ENCODE data around the gene UBE3D.
"Not testable (repeated sequence)": the region's sequence is repeated elsewhere in the genome, so short reads cannot be mapped to it uniquely, and the experiment has no call there.

UBE3D gene

DNA sequence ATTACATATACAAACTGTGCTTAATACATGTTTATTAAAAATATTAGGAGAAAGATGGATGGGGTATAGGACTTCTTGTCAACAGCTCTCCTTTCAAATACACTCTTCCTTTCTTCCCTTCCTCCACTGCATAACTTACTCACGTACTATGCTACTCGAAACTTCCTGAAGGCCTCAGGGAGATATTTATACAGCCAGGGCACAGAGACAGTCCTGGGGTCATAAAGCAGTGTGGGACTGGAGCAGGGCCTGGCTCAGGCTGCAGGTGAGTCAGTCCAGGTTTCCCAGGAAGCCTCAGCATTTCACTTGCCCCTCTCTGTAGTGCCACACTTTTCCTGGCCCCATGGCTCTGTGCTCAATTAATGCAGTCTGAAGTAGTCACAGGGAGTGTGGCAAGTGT, 157.0 kb downstream of the UBE3D start:
- no peak for DNase-seq

DNA sequence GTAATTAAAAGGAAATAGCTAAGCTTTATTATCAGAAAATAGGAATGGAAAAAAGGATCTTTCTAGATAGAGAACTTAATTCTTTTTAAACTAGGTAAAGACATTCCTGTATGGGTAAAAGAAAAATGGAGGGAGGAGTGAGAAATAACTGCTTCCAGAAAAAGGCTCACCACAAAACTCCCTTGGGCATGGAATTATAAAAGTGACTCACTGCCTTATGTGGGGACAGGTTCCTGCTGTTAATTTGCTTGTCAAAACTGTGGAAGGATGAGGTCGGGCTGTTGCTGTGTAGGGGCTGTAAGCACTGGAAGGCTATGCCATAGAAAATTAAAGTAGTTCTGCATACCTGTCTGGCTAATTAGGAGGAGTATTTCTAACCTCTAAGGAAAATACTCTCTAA, 158.7 kb downstream of the UBE3D start:
- DNase-seq = peak; percentile 80

DNA sequence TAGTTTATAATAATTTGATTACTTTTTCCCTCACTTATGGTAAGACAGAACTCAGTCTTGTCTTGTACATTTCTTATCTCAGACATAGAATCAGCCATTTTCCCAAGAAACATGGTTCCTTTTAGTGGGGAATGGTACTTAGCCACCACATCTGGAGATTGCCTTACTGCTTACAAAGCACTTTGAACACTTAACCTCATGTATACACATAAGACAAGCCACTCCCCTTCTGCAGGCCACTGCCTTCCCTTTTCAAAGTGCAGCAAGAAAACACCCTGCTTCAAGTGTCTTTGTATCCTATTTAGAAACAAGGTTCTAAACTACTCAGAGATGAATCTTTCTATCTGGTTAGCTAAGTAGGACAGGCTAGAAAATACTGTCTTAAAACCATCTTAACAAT, 159.2 kb downstream of the UBE3D start:
- no peak for DNase-seq

DNA sequence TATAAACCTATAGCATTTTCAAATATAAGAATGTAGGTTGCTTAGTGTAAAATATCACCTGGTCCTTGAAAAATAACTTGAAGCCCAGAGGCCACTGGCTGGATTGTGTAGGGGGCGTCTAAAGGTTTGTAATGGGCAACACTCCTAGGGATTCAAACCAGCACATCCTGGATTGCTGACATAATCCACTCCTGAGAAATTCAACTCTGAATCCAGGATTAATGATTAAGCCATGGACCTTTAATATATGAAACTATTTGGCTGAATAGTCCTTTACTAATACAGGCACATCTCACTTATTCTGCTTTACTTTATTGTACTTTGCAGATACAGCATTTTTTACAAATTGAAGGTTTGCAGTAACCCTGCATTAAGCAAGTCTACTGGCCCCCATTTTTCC, 160.8 kb downstream of the UBE3D start:
- no peak for DNase-seq

DNA sequence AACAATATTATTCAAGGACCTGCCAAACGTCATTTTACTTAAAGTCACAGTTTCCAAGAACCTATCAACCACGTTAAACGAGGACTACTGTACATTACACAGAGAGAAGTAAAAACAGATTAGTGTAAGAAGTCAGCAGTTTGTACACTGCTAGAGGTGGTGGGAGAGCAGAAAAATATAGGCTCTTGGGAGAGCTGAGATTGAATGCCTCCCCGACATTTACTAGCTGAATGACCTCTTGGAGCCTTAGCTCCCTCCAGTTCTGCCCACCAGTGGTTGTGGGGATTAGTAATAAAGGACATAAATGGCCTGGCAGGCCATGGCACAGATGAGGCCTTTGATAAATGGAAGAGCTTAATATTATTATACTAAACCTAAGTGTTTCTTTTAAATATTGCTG, 161.4 kb downstream of the UBE3D start:
- DNase-seq = no peak

DNA sequence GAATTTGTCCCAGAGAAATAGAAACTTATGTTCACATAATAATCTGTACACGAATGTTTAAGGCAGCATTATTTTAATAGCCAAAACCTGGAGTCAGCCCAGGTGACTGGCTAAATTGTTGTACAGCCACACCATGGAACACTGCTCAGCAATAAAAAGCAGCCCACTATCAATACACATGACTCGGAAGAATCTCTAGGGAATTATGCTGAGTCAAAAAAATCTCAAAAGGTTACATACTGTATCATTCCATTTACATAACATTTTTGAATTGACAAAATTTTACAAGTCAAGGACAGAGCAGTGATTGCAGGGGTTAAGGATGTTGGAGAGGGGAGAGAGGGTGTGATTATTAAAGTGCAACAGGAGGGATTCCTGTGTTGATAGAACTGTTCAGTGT, 163.4 kb downstream of the UBE3D start:
- DNase-seq = no peak

DNA sequence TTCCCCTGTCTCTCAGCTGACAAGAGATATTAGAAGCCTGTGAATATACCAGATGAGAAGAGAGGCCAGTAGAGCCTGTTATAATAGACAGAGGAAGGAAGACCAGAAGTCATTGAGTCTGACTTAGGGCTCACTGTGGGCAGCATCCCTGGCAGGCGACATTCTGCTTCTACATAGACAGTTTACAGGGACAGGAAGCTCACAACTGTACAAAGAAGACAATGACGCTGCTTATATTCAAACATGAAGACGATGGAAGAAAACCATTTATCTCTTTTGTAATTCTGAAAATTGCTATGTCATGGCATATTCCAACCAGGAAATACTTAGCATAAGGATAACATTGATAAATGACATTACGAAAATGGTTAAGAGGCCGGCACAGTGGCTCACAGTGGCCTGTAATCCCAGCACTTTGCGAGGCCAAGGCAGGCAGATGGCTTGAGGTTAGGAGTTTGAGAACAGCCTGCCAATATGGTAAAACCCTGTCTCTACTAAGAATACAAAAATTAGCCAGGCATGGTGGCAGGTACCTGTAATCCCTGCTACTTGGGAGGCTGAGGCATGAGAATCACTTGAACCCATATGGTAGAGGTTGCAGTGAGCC, 170.9 kb downstream of the UBE3D start:
- no peak for DNase-seq

DNA sequence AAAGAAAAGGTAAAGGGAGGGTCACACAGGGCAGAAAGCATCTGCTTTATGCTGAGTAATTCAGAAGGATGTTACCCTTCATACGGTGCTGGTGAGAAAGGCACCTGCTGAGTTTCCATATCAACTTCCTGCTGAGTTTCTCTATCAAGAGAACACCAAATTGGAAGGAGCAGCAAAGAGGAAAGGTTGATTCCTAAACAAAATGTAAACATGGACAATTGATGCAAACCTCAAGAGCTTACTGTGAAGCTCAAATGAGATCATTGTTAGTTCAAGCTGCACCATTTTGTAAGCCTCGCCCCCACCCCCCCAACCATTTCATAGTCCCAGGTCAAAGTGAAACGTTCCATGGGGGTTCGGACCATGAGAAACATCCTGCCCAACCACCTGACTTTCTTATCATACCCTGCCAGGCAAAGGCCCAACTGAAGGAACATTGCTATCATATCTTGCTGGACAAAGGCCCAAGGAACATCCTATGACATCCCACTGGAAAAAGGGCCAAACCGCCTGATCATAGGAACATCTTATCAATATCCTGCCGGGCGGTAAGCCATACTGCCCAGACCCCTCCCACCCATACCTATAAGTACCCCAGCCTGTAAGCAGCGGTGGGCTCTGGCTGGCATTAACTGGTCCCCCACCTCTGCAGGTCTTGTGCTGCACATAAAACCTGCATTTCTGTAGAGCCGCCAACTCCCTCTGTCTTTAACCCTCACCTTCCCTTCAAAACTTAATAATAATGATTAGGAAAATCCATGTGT, 171.6 kb downstream of the UBE3D start:
- no peak for DNase-seq

DNA sequence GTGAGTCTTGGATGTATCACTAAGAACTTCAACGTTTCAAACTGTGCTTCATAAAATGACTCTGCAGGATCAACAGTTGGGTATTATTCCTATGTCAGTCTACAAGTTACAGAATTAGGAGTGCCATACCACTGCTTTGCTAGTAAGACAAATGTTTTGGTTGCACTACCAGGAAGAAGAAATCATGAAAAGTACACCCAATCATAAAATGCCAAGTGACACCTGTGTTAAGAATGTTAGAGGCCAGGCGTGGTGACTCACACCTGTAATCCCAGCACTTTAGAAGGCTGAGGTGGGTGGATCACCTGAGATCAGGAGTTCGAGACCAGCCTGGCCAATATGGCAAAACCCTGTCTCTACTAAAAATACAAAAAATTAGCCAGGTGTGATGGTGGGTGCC, 174.1 kb downstream of the UBE3D start:
- DNase-seq = not testable (repeated sequence)

DNA sequence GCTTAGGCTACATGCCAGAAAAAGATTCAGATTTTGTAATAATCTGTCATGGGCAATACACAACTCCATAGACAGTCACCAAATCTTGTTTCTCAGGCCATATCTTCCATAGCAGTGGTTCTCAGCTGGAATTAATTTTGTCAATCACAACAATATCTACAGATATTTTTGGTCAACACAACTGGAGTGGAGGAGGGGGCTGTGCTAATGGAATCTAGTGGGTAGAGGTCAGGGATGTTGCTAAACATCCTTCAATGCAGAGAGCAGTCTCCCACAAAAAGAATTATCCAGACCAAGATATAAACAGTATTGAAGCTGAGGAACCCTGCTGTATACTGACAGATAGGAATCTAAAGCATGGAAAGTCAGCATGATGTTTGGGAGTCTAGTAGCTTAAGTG, 174.6 kb downstream of the UBE3D start:
- DNase-seq = peak; percentile 30

DNA sequence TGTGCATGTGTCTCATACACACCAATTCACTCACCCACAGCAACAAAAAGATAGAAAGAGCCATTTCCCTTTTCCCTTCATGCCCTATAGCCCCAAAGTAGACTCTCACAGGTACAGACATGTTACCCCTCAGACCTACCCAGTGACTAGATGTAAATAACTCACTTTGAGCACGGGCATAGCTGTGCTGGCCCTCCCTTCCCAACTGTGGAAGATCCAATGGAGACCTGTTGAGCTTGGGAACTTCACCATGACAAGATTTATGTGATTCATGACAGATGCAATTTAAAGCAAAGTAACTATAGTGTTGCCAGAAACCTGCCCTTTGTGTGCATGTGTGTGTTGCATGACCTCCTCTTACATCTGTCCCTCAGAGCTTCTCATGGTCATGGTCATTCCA, 175.4 kb downstream of the UBE3D start:
- DNase-seq = no peak

DNA sequence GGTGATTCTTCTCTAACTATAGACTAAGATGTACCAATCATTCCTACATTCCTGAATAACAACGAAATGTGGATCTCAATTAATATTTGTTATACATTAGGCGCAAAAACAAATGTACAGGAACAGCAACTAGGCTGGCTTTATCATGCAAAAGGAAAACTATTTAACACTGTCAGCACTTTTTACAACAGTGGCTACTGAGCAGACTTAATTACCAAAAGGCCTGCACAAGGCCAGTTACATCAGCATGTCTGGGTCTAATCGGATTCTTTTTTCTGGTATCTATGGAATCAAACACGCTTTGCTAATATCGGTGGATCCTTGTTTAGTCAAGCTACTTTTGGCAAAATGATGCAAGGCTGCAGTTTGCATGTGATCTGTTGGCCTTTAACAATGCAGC, 176.5 kb downstream of the UBE3D start:
- DNase-seq = no peak

DNA sequence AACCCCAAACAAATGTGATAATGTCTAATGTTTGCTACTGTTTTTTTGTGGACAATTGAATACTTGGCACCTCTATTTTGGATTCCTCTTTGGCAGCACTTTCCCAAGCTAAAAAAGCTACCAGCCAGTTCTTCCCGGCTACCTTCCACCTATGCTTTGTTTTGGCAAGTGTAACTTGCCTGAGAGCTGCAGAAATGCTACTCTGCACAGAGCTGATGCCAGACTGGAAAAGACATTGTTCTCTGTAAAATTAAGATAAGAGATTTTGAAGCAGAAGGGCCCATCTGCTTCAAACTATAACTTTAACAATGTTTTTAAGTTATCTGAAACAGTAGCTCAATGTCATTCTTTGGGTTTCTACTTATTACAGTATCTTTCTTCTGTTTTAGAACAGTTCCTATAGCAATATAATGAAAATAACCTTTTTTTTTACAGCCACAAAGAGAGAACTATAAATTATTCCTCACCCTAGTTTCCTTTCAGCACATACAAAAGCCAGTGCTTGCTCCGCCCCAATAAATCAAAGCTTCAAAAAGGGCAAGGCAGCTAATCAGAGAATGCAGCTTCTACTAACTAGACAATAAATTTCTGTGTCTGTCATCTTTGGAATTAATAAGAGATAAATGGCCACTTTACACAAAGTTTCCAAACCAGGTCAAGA, 183.1 kb downstream of the UBE3D start:
- no peak for DNase-seq

DNA sequence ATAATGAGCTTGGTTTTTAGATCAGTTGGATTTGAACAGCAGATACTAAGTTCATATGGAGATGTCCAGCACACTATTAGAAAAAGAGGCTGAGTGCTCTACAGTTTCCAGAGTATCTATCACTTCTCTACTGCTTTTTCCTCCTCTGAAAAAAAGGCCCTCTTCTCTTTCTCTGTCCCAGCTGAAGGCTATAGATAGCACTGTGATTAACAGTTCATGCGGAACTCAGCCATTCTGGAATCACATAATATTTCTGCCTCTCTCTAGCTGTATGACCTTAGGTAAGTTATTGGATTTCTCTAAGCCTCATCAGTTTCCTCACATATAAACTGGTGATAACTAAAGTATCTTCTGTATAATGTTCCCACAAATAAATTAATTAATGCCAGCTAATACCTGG, 184.1 kb downstream of the UBE3D start:
- DNase-seq = no peak

DNA sequence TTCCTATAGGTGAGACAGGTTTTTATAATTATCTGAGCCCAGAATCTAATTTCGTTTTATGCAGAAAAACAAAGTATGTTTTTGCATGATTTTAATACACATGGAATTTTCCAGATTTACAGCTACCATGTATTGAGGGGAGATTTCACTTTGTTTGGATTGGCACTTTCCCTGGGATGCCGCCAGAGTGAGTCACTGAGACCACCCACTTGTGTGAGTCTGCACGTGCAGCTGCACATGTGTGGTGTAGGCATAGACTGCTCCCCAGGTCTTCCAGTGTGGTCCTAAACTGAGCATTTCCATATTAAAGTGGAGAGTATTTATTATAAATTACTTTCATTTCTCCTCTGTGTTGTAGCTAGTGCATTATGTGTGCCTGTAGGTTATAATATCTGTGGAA, 186.8 kb downstream of the UBE3D start:
- peak; percentile 88 for DNase-seq

DNA sequence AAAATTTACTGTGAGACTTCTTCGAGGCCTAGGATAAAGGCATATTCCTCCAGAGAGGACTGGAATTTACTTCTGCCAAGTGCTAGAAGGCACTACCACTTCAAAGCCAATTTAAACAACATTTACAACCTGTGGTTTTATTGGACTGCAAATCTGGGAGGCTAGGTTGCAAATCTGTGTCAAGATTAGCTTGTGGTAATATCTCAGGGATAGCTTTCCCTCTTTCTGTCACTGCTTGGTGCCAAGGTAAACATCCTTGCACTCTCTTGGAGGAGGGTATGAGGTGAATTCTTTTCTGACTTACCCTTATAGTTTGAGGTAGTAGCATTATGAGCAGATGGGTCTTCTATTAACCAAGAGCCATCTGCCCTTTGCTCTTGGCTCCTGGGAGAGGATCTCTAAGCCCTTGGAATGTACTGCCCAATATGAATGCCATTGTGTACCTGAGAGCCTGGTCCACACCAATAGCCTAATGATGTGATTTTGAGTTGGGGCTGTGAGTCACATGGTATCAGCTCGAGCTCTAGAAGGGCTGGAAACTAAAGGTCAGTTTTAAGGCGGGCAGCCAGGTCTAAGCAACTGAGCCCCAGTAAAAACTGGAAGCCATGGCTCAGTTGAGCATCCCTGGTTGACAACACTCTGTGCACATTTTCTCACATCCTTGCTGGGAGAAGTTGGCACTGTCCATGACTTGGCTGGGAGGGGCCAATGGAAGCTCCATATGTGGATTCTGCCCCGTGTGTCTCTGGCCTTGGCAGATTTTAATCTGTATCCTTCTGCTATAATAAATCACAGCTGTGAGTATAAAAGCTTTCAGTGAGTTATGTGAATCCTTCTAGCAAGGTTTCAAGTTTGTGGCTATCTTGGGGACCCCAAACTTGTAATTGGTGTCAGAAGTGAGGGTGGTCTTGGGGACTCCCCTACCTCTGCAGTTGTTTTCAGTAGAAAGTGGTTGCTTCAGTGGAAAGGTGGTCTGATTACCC, 188.1 kb downstream of the UBE3D start:
- DNase-seq = peak; percentile 57

DNA sequence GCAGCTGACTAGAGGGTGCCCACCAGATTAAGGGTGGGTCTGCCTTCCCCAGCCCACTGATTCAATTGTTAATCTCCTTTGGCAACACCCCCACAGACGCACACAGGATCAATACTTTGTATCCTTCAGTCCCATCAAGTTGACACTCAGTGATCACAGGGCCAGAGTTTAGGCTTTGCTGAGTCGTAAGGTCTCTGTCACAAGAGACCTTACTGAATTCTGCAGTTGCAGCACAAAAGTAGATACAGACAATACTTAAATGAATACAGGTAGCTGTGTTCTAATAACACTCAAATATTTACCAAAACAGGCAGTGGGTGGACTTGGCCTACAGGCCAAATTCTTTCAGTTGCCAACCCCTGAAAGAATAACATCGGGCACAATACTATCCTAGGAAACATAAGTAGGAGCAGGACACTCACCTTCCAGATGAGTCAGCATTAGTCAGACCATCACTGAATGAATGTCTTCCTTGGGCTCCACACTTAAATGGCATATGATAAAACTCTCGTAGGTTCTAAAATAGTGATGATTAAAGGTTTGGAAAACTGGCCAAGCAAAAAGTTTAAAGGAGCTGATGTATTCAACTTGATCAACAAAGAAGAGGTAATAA, 190.0 kb downstream of the UBE3D start:
- peak; percentile 82 for DNase-seq

DNA sequence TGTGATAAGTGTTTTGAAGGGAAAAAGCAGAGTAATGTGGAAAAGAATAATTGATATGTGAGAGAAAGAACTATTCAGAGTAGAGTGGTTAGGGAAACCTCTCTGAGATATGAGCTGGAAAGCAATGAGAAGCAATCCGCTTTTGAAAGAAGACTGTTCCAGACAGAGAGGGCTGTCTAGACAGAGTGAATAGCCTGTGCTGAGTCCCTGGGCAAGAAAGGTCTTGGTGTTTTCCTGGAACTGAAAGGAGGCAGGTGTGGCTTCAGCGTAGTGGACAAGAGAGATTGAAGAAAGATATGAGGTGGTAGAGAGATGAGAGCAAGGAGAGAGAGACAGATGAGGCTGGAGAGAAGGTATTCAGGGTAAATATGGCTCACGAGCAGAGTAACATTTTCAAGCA, 190.8 kb downstream of the UBE3D start:
- DNase-seq = no peak

DNA sequence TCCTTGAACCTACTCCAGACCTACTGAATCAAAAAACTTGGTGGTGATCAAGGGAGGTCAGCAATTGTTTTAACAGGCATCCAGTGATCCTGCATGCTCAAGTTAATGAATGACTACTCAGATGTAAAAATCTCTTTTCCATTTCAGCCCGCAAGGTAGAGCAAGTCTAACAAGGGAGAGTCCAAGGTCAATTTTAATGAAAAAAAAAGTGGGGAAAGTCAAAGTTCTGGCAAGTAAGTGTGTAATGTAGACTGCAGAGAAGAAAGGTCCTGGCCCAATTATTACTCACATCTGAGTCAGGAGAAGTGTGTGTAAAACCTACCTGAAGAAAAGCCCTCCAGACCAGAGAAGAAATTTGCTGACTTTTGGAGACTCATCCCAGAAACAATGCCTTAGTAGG, 193.5 kb downstream of the UBE3D start:
- no peak for DNase-seq

DNA sequence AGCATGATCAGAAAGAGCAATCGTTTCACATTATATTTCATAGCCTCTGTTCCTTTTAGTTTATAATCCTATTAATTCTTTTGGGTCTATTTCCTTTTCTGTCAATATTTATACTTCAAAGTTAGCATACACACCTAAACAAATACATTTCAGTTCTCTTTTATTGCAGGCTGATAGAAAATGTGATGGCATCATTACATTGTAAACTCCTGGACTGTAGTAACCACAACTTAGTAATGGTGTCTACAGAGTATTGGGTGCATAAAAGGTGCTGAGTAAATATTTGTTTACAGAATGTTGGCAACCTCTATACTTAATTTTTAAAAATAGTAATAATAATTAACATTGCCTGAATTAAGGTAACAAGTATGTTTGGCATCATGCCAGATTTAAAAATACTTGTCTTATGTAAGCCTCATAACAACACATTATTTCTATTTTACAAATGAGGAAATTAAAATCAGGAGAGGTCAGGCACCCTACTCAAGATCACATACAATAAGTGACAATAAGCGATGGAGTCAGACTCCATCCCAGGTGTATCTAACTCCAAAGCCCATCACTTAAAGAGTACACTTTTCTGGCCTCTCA, 195.0 kb downstream of the UBE3D start:
- DNase-seq = no peak

DNA sequence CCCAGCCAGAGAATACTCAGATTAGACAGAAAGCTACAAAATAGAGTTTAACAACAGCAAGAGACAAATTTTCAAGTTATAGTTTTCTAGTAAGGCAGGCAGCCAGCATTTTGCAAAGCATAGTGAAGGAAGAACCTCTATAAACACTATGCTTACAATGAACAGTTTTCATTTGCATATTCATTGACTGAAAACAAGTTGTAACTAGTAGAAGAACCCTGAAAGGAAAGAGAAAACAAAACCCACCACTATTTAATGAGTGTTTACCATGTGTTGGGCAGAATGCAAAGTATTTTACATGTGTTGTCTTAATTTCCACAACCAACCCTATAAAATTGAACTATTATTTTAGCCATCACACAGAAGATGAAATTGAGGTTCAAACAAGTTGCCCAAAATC, 196.1 kb downstream of the UBE3D start:
- no peak for DNase-seq

DNA sequence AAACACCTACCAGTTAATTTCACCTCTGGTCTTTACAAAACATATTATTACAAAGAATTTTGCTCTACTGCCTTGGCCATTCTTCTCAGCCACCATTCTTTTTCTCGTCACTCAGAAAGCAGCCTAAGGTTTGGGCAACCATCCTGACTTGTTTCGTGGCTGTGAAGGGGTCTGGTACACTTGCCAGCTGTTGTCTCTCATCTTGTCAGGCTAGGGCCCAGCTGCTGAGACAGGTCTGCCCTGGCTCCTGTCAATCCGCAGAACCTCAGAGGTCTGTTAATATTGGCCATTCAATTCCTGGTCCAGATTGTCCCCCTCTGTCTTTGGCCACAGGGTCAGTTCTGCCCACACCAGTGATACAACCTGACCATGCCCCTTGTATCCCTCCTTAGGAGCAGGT, 197.7 kb downstream of the UBE3D start:
- DNase-seq = no peak

All from fibroblast of skin of right biceps (primary cell).